CD4-positive, alpha-beta T cell (primary cell): ENCODE measurements around the gene FAM53B. TPM values are rescaled to one million over a fixed set of nuclear protein-coding genes. Genes with fewer than 3 reads are reported as not detected.

ENCODE experiments used
- ATAC-seq: fragments of 200-7000 bp; cut with Tn5 transposase; one replicate; pipeline ENCODE4 v1.10.0; 2022; ENCODE audit warnings: mild to moderate bottlenecking; ENCODE audit not compliant: poor library complexity
- CTCF ChIA-PET: fragments of 350-600 bp; sonication (Branson Sonifier 250); formaldehyde crosslinking; loops from one replicate; lab custom pipeline; 2021; ENCODE audit warnings: antibody characterized with exemption, inconsistent platforms; lab: Charles Lee
- POLR2A ChIA-PET: fragments of 350-600 bp; sonication (Branson Sonifier 250); formaldehyde crosslinking; loops from one replicate; lab custom pipeline; 2021; ENCODE audit warnings: antibody characterized with exemption, inconsistent platforms; lab: Charles Lee
- DNase-seq, 14 experiments: peaks; one replicate each; pipeline ENCODE4 v3.0.0-alpha.2; 2013 to 2020; ENCODE audit warnings: mixed read lengths in 2 of 14
- H3K27ac ChIP-seq, 2 donors: one replicate each; pipeline versions ENCODE4 v1.5.1 to v1.7.0; 2013; ENCODE audit warnings: low read length in 2 of 2, low read depth in 1 of 2, mild to moderate bottlenecking in 1 of 2
- H3K27me3 ChIP-seq, 2 experiments: 1 replicate in 1 of 2; 2 replicates in 1 of 2; pipeline versions ENCODE4 v1.6.1 to v1.7.0; 2013; ENCODE audit warnings: low read length in 2 of 2, control low read depth in 1 of 2, mild to moderate bottlenecking in 1 of 2, moderate library complexity in 1 of 2; ENCODE audit not compliant: insufficient read depth in 2 of 2, control insufficient read depth in 1 of 2
- H3K36me3 ChIP-seq: one replicate; pipeline ENCODE4 v1.6.1; 2013; ENCODE audit warnings: low read length, control low read depth; ENCODE audit not compliant: insufficient read depth
- H3K4me1 ChIP-seq: one replicate; pipeline ENCODE4 v1.6.1; 2013; ENCODE audit warnings: low read length, control low read depth; ENCODE audit not compliant: insufficient read depth
- H3K4me3 ChIP-seq: one replicate; pipeline ENCODE4 v1.5.1; 2013; ENCODE audit warnings: mild to moderate bottlenecking, low read length, moderate library complexity
- H3K9me3 ChIP-seq, 2 experiments: 1 replicate in 1 of 2; 2 replicates in 1 of 2; pipeline versions ENCODE4 v1.6.1 to v1.7.0; 2013; ENCODE audit warnings: low read length in 2 of 2, mild to moderate bottlenecking in 2 of 2, control low read depth in 1 of 2, moderate library complexity in 1 of 2; ENCODE audit not compliant: control insufficient read depth in 1 of 2, insufficient read depth in 1 of 2
- H3K27ac Mint-ChIP-seq: one replicate; pipeline ENCODE4 v1.8.0; 2020; ENCODE audit warnings: mixed read lengths
- H3K27me3 Mint-ChIP-seq: one replicate; pipeline ENCODE4 v1.8.0; 2021; ENCODE audit warnings: mixed read lengths
- H3K36me3 Mint-ChIP-seq: one replicate; pipeline ENCODE4 v1.8.0; 2021; ENCODE audit warnings: low read depth, mixed read lengths
- H3K4me1 Mint-ChIP-seq: one replicate; pipeline ENCODE4 v1.8.0; 2021; ENCODE audit warnings: low read depth, mixed read lengths
- H3K4me3 Mint-ChIP-seq: one replicate; pipeline ENCODE4 v1.8.0; 2020; ENCODE audit warnings: mild to moderate bottlenecking, mixed read lengths
- H3K9me3 Mint-ChIP-seq: one replicate; pipeline ENCODE4 v1.8.0; 2020; ENCODE audit warnings: mixed read lengths
- intact Hi-C, 2 experiments: fragments of 100-400 bp; cut with DNase I in 1 of 2; cut with micrococcal nuclease in 1 of 2; formaldehyde crosslinking; loops; one replicate each; pipeline versions ENCODE4 v1.15.1 to v1.9.0; 2023 to 2025; cut with DNase I, micrococcal nuclease
- total RNA-seq, 174 experiments: library from RNA in 2 of 174; stranded (reverse) in 2 of 174; gene quantifications; one replicate each; pipeline ENCODE4 v1.2.3 and lab custom pipeline; 2021 to 2026
- TF ChIP-seq, protein P1 (sequence below): fragments of 200-600 bp; IDR thresholded peaks from one replicate; pipeline ENCODE4 v1.8.0; 2022; ENCODE audit warnings: antibody characterized with exemption, mild to moderate bottlenecking

The FAM53B gene
- total RNA-seq, 2 experiments from 2014 or later: 32.9 to 33.6 TPM

DNA sequence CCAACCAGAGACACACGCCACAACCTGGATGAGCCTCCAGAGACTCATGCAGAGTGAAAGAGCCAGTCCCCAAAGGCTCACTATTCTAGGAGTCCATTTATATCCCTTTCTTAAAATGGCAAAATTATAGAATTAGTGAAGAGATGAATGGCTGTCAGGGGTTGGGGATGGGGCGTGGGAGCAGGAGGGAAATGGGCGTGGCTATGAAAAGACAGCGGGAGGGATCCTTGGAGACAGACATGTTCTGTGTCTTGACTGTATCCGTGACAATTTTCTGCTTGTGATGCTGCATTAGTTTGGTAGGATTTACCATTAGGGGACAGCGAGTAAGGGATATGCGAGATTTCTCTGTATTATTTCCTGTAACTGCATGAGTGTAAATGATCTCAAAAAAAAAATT, 33.0 kb downstream of the FAM53B start:
- H3K27me3 ChIP-seq: no peaks in the 10 kb centered on the region
- peaks cover 12% of the 10 kb centered on the region for H3K36me3 ChIP-seq
- CTCF ChIA-PET: no interaction called here
- Mint-ChIP-seq H3K27ac (peak overlapping the region; percentile 91), H3K36me3 (peaks cover 10% of the 10 kb centered on the region), H3K27me3 (no peaks in the 10 kb centered on the region), H3K4me3 (no peak overlapping the region), H3K4me1 (peaks cover 90% of the 10 kb centered on the region), H3K9me3 (no peaks in the 10 kb centered on the region)
- no peak overlapping the region for H3K4me3 ChIP-seq
- ATAC-seq: no peak
- DNase-seq: no peak
- TF ChIP-seq, protein P1, sequence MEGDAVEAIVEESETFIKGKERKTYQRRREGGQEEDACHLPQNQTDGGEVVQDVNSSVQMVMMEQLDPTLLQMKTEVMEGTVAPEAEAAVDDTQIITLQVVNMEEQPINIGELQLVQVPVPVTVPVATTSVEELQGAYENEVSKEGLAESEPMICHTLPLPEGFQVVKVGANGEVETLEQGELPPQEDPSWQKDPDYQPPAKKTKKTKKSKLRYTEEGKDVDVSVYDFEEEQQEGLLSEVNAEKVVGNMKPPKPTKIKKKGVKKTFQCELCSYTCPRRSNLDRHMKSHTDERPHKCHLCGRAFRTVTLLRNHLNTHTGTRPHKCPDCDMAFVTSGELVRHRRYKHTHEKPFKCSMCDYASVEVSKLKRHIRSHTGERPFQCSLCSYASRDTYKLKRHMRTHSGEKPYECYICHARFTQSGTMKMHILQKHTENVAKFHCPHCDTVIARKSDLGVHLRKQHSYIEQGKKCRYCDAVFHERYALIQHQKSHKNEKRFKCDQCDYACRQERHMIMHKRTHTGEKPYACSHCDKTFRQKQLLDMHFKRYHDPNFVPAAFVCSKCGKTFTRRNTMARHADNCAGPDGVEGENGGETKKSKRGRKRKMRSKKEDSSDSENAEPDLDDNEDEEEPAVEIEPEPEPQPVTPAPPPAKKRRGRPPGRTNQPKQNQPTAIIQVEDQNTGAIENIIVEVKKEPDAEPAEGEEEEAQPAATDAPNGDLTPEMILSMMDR: no peak
- peaks cover 99% of the 10 kb centered on the region for H3K4me1 ChIP-seq
- no peak overlapping the region for H3K27ac ChIP-seq
- intact Hi-C loops: no loop called here
- no peaks in the 10 kb centered on the region for H3K9me3 ChIP-seq
- POLR2A ChIA-PET: no interaction called here

GRCh38 chr10:124710266-124710881, 33.8 kb downstream of the FAM53B start:
- no peaks in the 10 kb centered on the region for H3K9me3 Mint-ChIP-seq
- intact Hi-C loops: no loop called here
- ATAC-seq (no peak), DNase-seq (no peak)
- peaks cover 90% of the 10 kb centered on the region for H3K4me1 Mint-ChIP-seq
- no peak overlapping the region for H3K4me3 ChIP-seq
- POLR2A ChIA-PET: interaction anchor here (10.2 kb wide), 1 partner anchor 6 kb away, joined by 133 read pairs; no protein-coding TSS in a partner anchor
- no peaks in the 10 kb centered on the region for H3K9me3 ChIP-seq
- H3K27me3 ChIP-seq: no peaks in the 10 kb centered on the region
- TF ChIP-seq, protein P1: no peak
- H3K36me3 ChIP-seq: peaks cover 19% of the 10 kb centered on the region
- H3K4me1 ChIP-seq: peaks cover 99% of the 10 kb centered on the region
- H3K27ac Mint-ChIP-seq: peak overlapping the region; percentile 91
- H3K27me3 Mint-ChIP-seq: no peaks in the 10 kb centered on the region
- CTCF ChIA-PET: interaction anchor here (0.7 to 3.5 kb wide), 2 partner anchors 8 to 161 kb away, joined by 3 to 22 read pairs; no protein-coding TSS in a partner anchor
- H3K36me3 Mint-ChIP-seq: peaks cover 18% of the 10 kb centered on the region
- H3K27ac ChIP-seq: peak overlapping the region in 1 of 2 donors; percentile 10
- H3K4me3 Mint-ChIP-seq: peak overlapping the region; percentile 11

DNA sequence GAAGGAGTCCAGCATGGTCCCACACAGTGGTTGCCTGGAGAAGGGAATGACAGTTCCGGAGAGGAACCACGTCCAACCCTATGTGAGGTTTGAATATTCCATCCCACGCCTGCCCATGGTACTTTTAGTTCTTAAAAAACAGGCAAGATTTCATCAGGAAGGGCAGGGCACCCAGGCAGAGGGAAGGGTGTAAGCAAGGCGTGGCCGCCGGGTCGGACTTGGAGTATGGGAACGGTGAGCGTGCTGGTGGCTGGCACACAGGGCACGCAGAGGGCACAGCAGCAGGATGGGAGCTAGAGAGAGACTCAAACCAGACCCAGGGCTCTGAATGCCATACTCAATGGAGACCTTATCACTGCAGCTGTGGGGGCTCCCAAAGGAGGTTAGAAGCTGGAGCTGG, 34.3 kb downstream of the FAM53B start:
- Histone ChIP-seq H3K9me3 (no peaks in the 10 kb centered on the region), H3K4me3 (no peak overlapping the region), H3K36me3 (peaks cover 25% of the 10 kb centered on the region), H3K4me1 (peaks cover 99% of the 10 kb centered on the region), H3K27me3 (no peaks in the 10 kb centered on the region), H3K27ac (peak overlapping the region in 1 of 2 donors; percentile 10)
- DNase-seq (no peak), ATAC-seq (no peak)
- peaks cover 23% of the 10 kb centered on the region for H3K36me3 Mint-ChIP-seq
- POLR2A ChIA-PET: interaction anchor here (10.2 kb wide), 1 partner anchor 7 kb away, joined by 133 read pairs; no protein-coding TSS in a partner anchor
- TF ChIP-seq, protein P1: no peak
- no peaks in the 10 kb centered on the region for H3K27me3 Mint-ChIP-seq
- intact Hi-C loops: loop anchor here in 1 of 2 experiments (5.0 kb wide), 1 partner anchor 32 kb away; the partner anchor contains the start of gene FAM53B
- CTCF ChIA-PET: interaction anchor here (0.7 to 3.5 kb wide), 2 partner anchors 9 to 161 kb away, joined by 3 to 22 read pairs; no protein-coding TSS in a partner anchor
- H3K4me3 Mint-ChIP-seq: no peak overlapping the region
- H3K9me3 Mint-ChIP-seq: no peaks in the 10 kb centered on the region
- H3K27ac Mint-ChIP-seq: peak overlapping the region; percentile 91
- H3K4me1 Mint-ChIP-seq: peaks cover 90% of the 10 kb centered on the region
